Osteoblast (primary cell): ENCODE measurements around the gene RAB3B. TPM values are rescaled to one million over a fixed set of nuclear protein-coding genes. Genes with fewer than 3 reads are reported as not detected.

ENCODE experiments used
- DNase-seq: peaks from one replicate; pipeline ENCODE4 v3.0.0; 2011; ENCODE audit warnings: low spot score, mixed read lengths; ENCODE audit not compliant: insufficient read length; ENCODE audit errors: missing footprints
- H2AFZ ChIP-seq: 2 replicates; pipeline ENCODE4 v1.6.0; 2011; ENCODE audit warnings: mild to moderate bottlenecking, low read length
- H3K27ac ChIP-seq: 2 replicates; pipeline ENCODE4 v1.5.1; 2011; ENCODE audit warnings: mild to moderate bottlenecking, low read depth, low read length, moderate library complexity
- H3K27me3 ChIP-seq: 2 replicates; pipeline ENCODE4 v1.6.0; 2012; ENCODE audit warnings: mild to moderate bottlenecking, control low read depth, inconsistent platforms, low read length, moderate library complexity; ENCODE audit not compliant: insufficient read depth
- H3K36me3 ChIP-seq: 2 replicates; pipeline ENCODE4 v1.5.1; 2011; ENCODE audit warnings: mild to moderate bottlenecking, low read length, control low read depth, moderate library complexity; ENCODE audit not compliant: insufficient read depth
- H3K4me1 ChIP-seq: 2 replicates; pipeline ENCODE4 v1.5.1; 2011; ENCODE audit warnings: mild to moderate bottlenecking, low read length, control low read depth, moderate library complexity; ENCODE audit not compliant: insufficient read depth
- H3K4me2 ChIP-seq: 2 replicates; pipeline ENCODE4 v1.6.0; 2011; ENCODE audit warnings: mild to moderate bottlenecking, low read length; ENCODE audit not compliant: insufficient read depth
- H3K4me3 ChIP-seq: fragments of 200-600 bp; sonication (generic); 3 replicates; pipeline ENCODE4 v1.5.1; 2012; ENCODE audit warnings: mild to moderate bottlenecking, low read length, inconsistent platforms; ENCODE audit not compliant: insufficient read depth
- H3K79me2 ChIP-seq: 2 replicates; pipeline ENCODE4 v1.6.0; 2012; ENCODE audit warnings: mild to moderate bottlenecking, low read length, control low read depth, inconsistent platforms; ENCODE audit not compliant: insufficient read depth
- H3K9me3 ChIP-seq: 2 replicates; pipeline ENCODE4 v1.5.1; 2011; ENCODE audit warnings: low read depth, low read length, control low read depth
- H4K20me1 ChIP-seq: 2 replicates; pipeline ENCODE4 v1.6.0; 2012; ENCODE audit warnings: mild to moderate bottlenecking, low read length, control low read depth; ENCODE audit not compliant: insufficient read depth
- CTCF ChIP-seq: IDR thresholded peaks from 2 replicates; pipeline ENCODE4 v1.5.1; 2011; ENCODE audit warnings: mild to moderate bottlenecking, low read depth, low read length, moderate library complexity; ENCODE audit errors: extremely low read depth
- total RNA-seq: library from RNA; depleted of rRNA; stranded (reverse); fragments of >200 nt; gene quantifications from 2 replicates; pipeline ENCODE4 v1.2.3, GENCODE V29; 2012

Gene RAB3B
- total RNA-seq, 1 donor: 14.5 TPM

DNA sequence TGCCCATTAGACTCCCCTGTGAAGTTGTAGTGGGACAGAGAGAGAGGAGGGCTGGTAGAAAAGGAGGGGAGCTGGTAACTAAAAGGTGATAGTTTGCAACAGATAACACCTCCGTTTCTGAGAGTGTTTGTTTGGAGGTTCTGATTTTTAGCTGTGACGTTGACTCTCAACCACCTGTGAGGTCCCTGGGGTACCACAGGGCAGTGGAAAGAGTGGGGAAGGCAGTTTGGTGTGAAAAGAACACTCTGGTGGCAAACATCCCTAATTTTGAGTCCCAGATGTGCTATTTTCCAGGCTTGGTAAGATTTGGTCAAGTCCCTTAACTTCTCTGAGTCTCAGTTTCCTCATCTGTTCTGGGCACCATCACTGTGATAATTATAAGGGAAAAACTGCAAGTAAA is 29.3 kb downstream of the RAB3B start:
- H2AFZ ChIP-seq: no peak overlapping the region
- TF ChIP-seq CTCF: no peak
- H3K36me3 ChIP-seq: peaks cover 4% of the 10 kb centered on the region
- H3K27ac ChIP-seq: no peak overlapping the region
- H4K20me1 ChIP-seq: no peaks in the 10 kb centered on the region
- H3K9me3 ChIP-seq: no peaks in the 10 kb centered on the region
- DNase-seq: no peak
- peaks cover 19% of the 10 kb centered on the region for H3K4me1 ChIP-seq
- H3K4me2 ChIP-seq: no peak overlapping the region
- H3K79me2 ChIP-seq: peaks cover 23% of the 10 kb centered on the region
- no peaks in the 10 kb centered on the region for H3K27me3 ChIP-seq
- no peak overlapping the region for H3K4me3 ChIP-seq

GRCh38 chr1:51960262-51960661 is 30.2 kb downstream of the RAB3B start:
- Histone ChIP-seq H4K20me1 (no peaks in the 10 kb centered on the region), H3K79me2 (peaks cover 23% of the 10 kb centered on the region), H3K27ac (no peak overlapping the region), H3K9me3 (no peaks in the 10 kb centered on the region), H3K4me2 (no peak overlapping the region), H3K4me3 (no peak overlapping the region), H2AFZ (no peak overlapping the region), H3K27me3 (no peaks in the 10 kb centered on the region), H3K36me3 (no peaks in the 10 kb centered on the region), H3K4me1 (peaks cover 27% of the 10 kb centered on the region)
- no peak for TF ChIP-seq CTCF
- no peak for DNase-seq

DNA sequence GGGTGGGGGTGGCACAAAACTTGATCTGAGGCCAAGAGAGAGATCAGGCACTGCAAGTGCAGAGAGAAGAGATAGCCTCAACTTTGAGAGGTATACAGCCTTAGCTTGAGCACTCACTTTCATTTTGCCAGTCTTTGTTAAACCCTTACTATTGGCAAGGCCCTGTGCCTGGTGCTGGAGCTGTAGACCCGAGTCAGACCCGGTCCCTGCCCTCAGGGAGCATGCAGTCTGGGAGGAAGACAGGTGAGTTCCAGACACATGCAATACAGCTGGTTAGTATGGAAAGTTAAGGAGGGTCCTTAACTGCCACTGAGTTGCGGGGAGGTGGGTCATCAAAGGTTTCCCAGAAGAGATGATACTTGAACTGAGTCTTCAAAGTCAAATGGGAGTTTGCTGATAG is 31.7 kb downstream of the RAB3B start:
- no peaks in the 10 kb centered on the region for H3K36me3 ChIP-seq
- no peaks in the 10 kb centered on the region for H3K9me3 ChIP-seq
- no peak overlapping the region for H3K4me2 ChIP-seq
- H3K27ac ChIP-seq: no peak overlapping the region
- no peaks in the 10 kb centered on the region for H3K27me3 ChIP-seq
- DNase-seq: no peak
- peaks cover 19% of the 10 kb centered on the region for H3K79me2 ChIP-seq
- no peaks in the 10 kb centered on the region for H4K20me1 ChIP-seq
- H3K4me3 ChIP-seq: no peak overlapping the region
- TF ChIP-seq CTCF: no peak
- H3K4me1 ChIP-seq: peaks cover 29% of the 10 kb centered on the region
- no peak overlapping the region for H2AFZ ChIP-seq

DNA sequence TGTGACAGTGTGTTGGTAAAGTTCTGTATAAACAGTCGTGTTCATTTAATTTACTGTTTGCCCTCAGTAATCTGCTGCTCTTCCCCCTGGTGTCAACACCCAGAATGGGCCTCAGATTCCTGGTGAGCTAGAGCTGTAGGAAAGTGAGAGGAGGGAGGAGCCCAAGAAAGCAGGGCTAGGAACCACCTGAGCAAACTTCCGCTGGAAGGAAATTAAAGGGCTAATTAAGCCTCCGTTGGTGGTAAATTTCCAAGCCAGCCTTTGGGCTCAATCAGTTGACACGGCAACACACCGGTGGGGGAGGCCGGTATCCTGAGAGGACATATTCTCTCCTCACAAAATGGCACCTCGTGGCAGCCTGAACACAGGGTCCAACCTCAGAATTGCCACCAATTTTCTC is 32.9 kb downstream of the RAB3B start:
- H3K79me2 ChIP-seq: peaks cover 19% of the 10 kb centered on the region

More for the DNA sequence above, 32.9 kb downstream of the RAB3B start:
- no peaks in the 10 kb centered on the region for H3K27me3 ChIP-seq
- no peak overlapping the region for H3K27ac ChIP-seq
- H3K4me2 ChIP-seq: no peak overlapping the region
- H3K9me3 ChIP-seq: no peaks in the 10 kb centered on the region
- DNase-seq: no peak
- peaks cover 21% of the 10 kb centered on the region for H3K4me1 ChIP-seq
- H3K36me3 ChIP-seq: no peaks in the 10 kb centered on the region
- no peak for TF ChIP-seq CTCF
- H4K20me1 ChIP-seq: no peaks in the 10 kb centered on the region
- no peak overlapping the region for H3K4me3 ChIP-seq
- H2AFZ ChIP-seq: no peak overlapping the region
